HEK293T (cell line): Measurements from ENCODE around the gene HIVEP3.

ENCODE experiments used
- ARNT ChIP-seq: fragments of 450-650 bp; IDR thresholded peaks from 2 replicates; pipeline ENCODE4 v1.6.1; 2017; ENCODE audit warnings: mild to moderate bottlenecking
- BHLHE40 ChIP-seq: fragments of 450-650 bp; IDR thresholded peaks from 2 replicates; pipeline ENCODE4 v1.6.1; 2016; ENCODE audit warnings: mild to moderate bottlenecking, moderate library complexity, borderline replicate concordance
- CTBP1 ChIP-seq: fragments of 450-650 bp; IDR thresholded peaks from 2 replicates; pipeline ENCODE4 v1.6.1; 2016; ENCODE audit warnings: borderline replicate concordance
- ELF4 ChIP-seq: fragments of 450-650 bp; IDR thresholded peaks from 2 replicates; pipeline ENCODE4 v1.6.1; 2017; ENCODE audit warnings: antibody characterized with exemption
- FOXA1 ChIP-seq: fragments of 450-650 bp; IDR thresholded peaks from 2 replicates; pipeline ENCODE4 v1.6.1; 2016; ENCODE audit warnings: mild to moderate bottlenecking
- FOXK2 ChIP-seq: fragments of 450-650 bp; IDR thresholded peaks from 2 replicates; pipeline ENCODE4 v1.6.1; 2016; ENCODE audit warnings: mild to moderate bottlenecking
- FOXM1 ChIP-seq: fragments of 450-650 bp; IDR thresholded peaks from 2 replicates; pipeline ENCODE4 v1.6.1; 2017; ENCODE audit warnings: mild to moderate bottlenecking, borderline replicate concordance
- HDGF ChIP-seq: fragments of 450-650 bp; IDR thresholded peaks from 2 replicates; pipeline ENCODE4 v1.6.1; 2017; ENCODE audit warnings: antibody characterized with exemption, borderline replicate concordance
- LEF1 ChIP-seq: fragments of 450-650 bp; IDR thresholded peaks from 2 replicates; pipeline ENCODE4 v1.6.1; 2017; ENCODE audit warnings: mild to moderate bottlenecking, borderline replicate concordance
- SP1 ChIP-seq: fragments of 450-650 bp; IDR thresholded peaks from 2 replicates; pipeline ENCODE4 v1.6.1; 2017
- SUZ12 ChIP-seq: fragments of 450-650 bp; IDR thresholded peaks from 2 replicates; pipeline ENCODE4 v1.6.1; 2016; ENCODE audit warnings: mild to moderate bottlenecking
- TARDBP ChIP-seq: fragments of 450-650 bp; IDR thresholded peaks from 2 replicates; pipeline ENCODE4 v1.6.1; 2016
- ZNF384 ChIP-seq: fragments of 450-650 bp; IDR thresholded peaks from 2 replicates; pipeline ENCODE4 v1.6.1; 2016

DNA sequence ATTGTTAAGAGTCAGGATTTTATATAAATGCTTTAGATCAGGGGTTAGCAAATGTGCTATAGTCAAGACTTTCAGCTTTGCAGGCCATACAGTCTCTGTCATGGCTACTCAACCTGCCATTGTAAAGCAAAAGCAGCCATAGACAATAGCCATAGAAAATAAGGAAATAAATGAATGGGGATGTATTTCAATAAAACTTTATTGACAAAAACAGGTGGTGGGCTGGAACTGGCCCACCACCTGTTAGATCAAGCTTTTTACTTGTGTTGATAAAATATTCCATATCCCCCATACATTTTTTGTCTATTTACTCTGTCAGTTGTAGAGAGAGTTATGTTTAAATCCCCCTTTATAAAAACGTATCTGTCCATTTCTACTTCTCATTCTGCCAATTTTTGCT is 98.9 kb downstream of the HIVEP3 start:
- TF ChIP-seq ARNT (no peak), SP1 (no peak), ELF4 (no peak), FOXK2 (no peak), BHLHE40 (no peak), HDGF (no peak), TARDBP (no peak), LEF1 (no peak), SUZ12 (no peak), FOXM1 (no peak), ZNF384 (no peak), FOXA1 (no peak), CTBP1 (no peak)
